C4-2B (cell line): Measurements from ENCODE around the gene TSPAN3.

Source experiments
- ZFX ChIP-seq: fragments of 450-650 bp; IDR thresholded peaks from 2 replicates; pipeline ENCODE4 v1.6.1; 2017
- TF ChIP-seq, protein P1 (sequence below): fragments of 450-650 bp; conservative IDR thresholded peaks from 2 replicates; pipeline ENCODE4 v1.5.1; 2017; ENCODE audit warnings: mild to moderate bottlenecking

DNA sequence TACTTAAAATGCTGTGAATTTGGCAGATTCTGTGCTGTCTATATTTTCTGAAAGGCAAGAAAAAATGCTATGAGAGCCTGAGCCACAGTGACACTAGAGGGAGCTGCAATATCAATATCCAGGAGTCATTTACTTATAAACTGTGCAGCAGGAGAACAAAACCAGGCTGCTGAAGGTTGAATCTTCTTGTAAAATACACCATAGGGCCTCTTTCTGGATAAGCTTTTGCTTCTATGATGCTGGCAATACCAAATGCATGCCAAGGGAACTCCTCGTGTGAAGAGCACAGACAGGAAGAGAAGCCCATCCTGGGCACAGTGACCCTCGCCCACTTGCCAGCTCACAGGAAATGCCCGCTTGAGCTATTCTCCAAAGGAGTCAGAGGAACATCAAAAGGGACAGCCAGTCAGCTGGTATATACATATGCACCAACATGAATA lies 48.0 kb upstream of the TSPAN3 start:
- TF ChIP-seq, protein P1, sequence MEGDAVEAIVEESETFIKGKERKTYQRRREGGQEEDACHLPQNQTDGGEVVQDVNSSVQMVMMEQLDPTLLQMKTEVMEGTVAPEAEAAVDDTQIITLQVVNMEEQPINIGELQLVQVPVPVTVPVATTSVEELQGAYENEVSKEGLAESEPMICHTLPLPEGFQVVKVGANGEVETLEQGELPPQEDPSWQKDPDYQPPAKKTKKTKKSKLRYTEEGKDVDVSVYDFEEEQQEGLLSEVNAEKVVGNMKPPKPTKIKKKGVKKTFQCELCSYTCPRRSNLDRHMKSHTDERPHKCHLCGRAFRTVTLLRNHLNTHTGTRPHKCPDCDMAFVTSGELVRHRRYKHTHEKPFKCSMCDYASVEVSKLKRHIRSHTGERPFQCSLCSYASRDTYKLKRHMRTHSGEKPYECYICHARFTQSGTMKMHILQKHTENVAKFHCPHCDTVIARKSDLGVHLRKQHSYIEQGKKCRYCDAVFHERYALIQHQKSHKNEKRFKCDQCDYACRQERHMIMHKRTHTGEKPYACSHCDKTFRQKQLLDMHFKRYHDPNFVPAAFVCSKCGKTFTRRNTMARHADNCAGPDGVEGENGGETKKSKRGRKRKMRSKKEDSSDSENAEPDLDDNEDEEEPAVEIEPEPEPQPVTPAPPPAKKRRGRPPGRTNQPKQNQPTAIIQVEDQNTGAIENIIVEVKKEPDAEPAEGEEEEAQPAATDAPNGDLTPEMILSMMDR, result peak; percentile 81
- TF ChIP-seq ZFX, result no peak
